ENCODE results near the gene FCGR2B. TPM values are rescaled to one million over a fixed set of nuclear protein-coding genes. Genes with fewer than 3 reads are reported as not detected.
A peak's percentile ranks its signal among the peaks of the same experiment; 100 is the strongest.
"Not testable (repeated sequence)": the region's sequence is repeated elsewhere in the genome, so short reads cannot be mapped to it uniquely, and the experiment has no call there.

The FCGR2B gene
- total RNA-seq, 1 experiment from 2014 or later = 0.15 TPM

DNA sequence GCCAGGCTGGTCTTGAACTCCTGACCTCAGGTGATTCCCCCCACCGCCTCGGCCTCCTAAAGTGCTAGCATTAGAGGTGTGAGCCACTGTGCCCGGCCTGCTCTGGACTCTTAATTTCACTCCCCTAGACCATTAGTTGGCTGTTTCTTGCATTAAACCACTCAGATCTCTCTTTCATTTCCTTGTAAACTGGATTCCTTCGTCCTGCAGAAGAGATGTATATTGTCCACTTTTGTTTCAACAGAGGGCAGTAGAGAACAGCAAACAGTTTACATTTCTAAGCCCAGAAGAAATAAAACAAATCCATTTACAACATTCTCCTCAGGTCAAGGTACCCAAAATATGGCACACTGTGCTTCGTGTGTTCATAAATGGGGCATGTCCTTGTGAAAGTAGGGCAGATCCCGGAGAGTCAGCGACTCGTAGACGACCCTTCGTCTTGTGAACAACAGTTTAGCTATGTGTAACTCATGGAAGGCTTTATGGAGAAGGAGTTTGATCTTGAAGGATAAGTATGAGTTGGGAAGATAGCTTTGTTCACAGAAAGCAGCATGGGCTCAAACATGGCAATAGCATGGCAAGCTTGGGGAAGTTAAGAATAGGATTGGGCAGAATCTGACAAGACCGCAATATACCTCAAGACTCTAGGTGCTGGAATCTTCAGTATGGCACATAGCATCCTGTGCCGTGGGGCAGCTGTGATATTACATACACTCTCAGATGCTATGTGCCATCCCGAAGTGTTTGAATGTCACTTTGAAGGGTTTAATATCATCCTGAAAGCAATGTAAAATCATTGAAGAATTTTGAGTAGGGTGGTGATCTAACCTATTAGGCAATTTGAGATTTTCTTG lies 15.2 kb upstream of the FCGR2B start:
- ATAC-seq; H3K4me1 ChIP-seq (ENCODE audit: control insufficient read depth, insufficient read depth, low read length); DNase-seq (ENCODE audit: low read depth, low spot score); POLR2A ChIA-PET; CTCF ChIA-PET; in situ Hi-C loops (cut with HindIII; ENCODE audit: low pct_unique_long_range_greater_than_20kb, low sequenced_read_pairs); H3K9me3 ChIP-seq (ENCODE audit: control insufficient read depth, insufficient read depth, low read depth, low read length); H3K4me3 ChIP-seq (ENCODE audit: low read depth in 2 of 2, low read length in 2 of 2); H3K36me3 ChIP-seq (ENCODE audit: control insufficient read depth, insufficient read depth, low read length); H3K27ac ChIP-seq (ENCODE audit: low read length); intact Hi-C loops (cut with micrococcal nuclease; ENCODE audit: unreplicated experiment); H3K27me3 ChIP-seq (ENCODE audit: control insufficient read depth, insufficient read depth, low read length); BruUV-seq (replicated peaks): not testable (repeated sequence)
- TF ChIP-seq CTCF (IDR thresholded peaks at IDR 0.05) = peak; percentile 37

GRCh38 chr1:161653541-161653940 lies 9.4 kb upstream of the FCGR2B start:
- H3K27ac ChIP-seq (ENCODE audit: low read length); intact Hi-C loops (cut with micrococcal nuclease; ENCODE audit: unreplicated experiment); ATAC-seq; CTCF ChIA-PET; H3K27me3 ChIP-seq (ENCODE audit: control insufficient read depth, insufficient read depth, low read length); BruUV-seq (replicated peaks); in situ Hi-C loops (cut with HindIII; ENCODE audit: low pct_unique_long_range_greater_than_20kb, low sequenced_read_pairs); H3K9me3 ChIP-seq (ENCODE audit: control insufficient read depth, insufficient read depth, low read depth, low read length); H3K4me3 ChIP-seq (ENCODE audit: low read depth in 2 of 2, low read length in 2 of 2); H3K4me1 ChIP-seq (ENCODE audit: control insufficient read depth, insufficient read depth, low read length); POLR2A ChIA-PET; DNase-seq (ENCODE audit: low read depth, low spot score); H3K36me3 ChIP-seq (ENCODE audit: control insufficient read depth, insufficient read depth, low read length): not testable (repeated sequence)

- BruUV-seq (replicated peaks); CTCF ChIA-PET; H3K27ac ChIP-seq (ENCODE audit: low read length); intact Hi-C loops (cut with micrococcal nuclease; ENCODE audit: unreplicated experiment); H3K9me3 ChIP-seq (ENCODE audit: control insufficient read depth, insufficient read depth, low read depth, low read length); H3K4me3 ChIP-seq (ENCODE audit: low read depth in 2 of 2, low read length in 2 of 2); POLR2A ChIA-PET; DNase-seq (ENCODE audit: low read depth, low spot score); H3K27me3 ChIP-seq (ENCODE audit: control insufficient read depth, insufficient read depth, low read length); ATAC-seq; in situ Hi-C loops (cut with HindIII; ENCODE audit: low pct_unique_long_range_greater_than_20kb, low sequenced_read_pairs); H3K4me1 ChIP-seq (ENCODE audit: control insufficient read depth, insufficient read depth, low read length); H3K36me3 ChIP-seq (ENCODE audit: control insufficient read depth, insufficient read depth, low read length): not testable (repeated sequence)
These were observed 9.0 kb upstream of the FCGR2B start for GRCh38 chr1:161653971-161654370.

DNA sequence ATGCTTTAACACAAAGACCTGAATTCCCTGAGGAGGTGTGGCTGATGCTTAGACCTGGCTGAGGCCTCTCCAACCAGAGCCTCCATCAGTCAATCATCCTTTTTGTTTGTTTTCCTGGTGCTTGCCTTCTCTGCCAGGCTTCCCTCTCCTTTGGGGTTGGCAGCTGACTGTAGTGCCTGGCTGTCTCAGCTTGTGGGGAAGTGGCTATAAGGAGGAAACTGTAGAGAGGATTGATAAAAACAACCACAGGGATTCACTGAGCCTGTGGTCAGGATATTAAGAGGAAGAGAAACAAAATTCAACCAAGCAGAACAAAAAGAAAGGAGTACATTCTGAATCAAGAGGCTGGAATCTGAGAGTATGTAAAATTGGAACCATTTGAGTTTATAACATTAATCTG lies 4.4 kb upstream of the FCGR2B start:
- H3K4me3 ChIP-seq (ENCODE audit: low read depth in 2 of 2, low read length in 2 of 2); H3K9me3 ChIP-seq (ENCODE audit: control insufficient read depth, insufficient read depth, low read depth, low read length); H3K36me3 ChIP-seq (ENCODE audit: control insufficient read depth, insufficient read depth, low read length); BruUV-seq (replicated peaks); H3K27ac ChIP-seq (ENCODE audit: low read length); ATAC-seq; DNase-seq (ENCODE audit: low read depth, low spot score); H3K27me3 ChIP-seq (ENCODE audit: control insufficient read depth, insufficient read depth, low read length); POLR2A ChIA-PET; intact Hi-C loops (cut with micrococcal nuclease; ENCODE audit: unreplicated experiment); H3K4me1 ChIP-seq (ENCODE audit: control insufficient read depth, insufficient read depth, low read length); in situ Hi-C loops (cut with HindIII; ENCODE audit: low pct_unique_long_range_greater_than_20kb, low sequenced_read_pairs); CTCF ChIA-PET: not testable (repeated sequence)

- in situ Hi-C loops (cut with HindIII; ENCODE audit: low pct_unique_long_range_greater_than_20kb, low sequenced_read_pairs); DNase-seq (ENCODE audit: low read depth, low spot score); H3K4me1 ChIP-seq (ENCODE audit: control insufficient read depth, insufficient read depth, low read length); H3K27ac ChIP-seq (ENCODE audit: low read length); POLR2A ChIA-PET; intact Hi-C loops (cut with micrococcal nuclease; ENCODE audit: unreplicated experiment); H3K4me3 ChIP-seq (ENCODE audit: low read depth in 2 of 2, low read length in 2 of 2); H3K27me3 ChIP-seq (ENCODE audit: control insufficient read depth, insufficient read depth, low read length); H3K36me3 ChIP-seq (ENCODE audit: control insufficient read depth, insufficient read depth, low read length); ATAC-seq; H3K9me3 ChIP-seq (ENCODE audit: control insufficient read depth, insufficient read depth, low read depth, low read length); CTCF ChIA-PET; BruUV-seq (replicated peaks): not testable (repeated sequence)
These were observed 1.2 kb upstream of the FCGR2B start for GRCh38 chr1:161661660-161662311.

GRCh38 chr1:161663569-161663968 lies 626 bp downstream of the FCGR2B start:
- H3K9me3 ChIP-seq (ENCODE audit: control insufficient read depth, insufficient read depth, low read depth, low read length); H3K36me3 ChIP-seq (ENCODE audit: control insufficient read depth, insufficient read depth, low read length); H3K4me3 ChIP-seq (ENCODE audit: low read depth in 2 of 2, low read length in 2 of 2); BruUV-seq (replicated peaks); in situ Hi-C loops (cut with HindIII; ENCODE audit: low pct_unique_long_range_greater_than_20kb, low sequenced_read_pairs); intact Hi-C loops (cut with micrococcal nuclease; ENCODE audit: unreplicated experiment); DNase-seq (ENCODE audit: low read depth, low spot score); ATAC-seq; CTCF ChIA-PET; H3K27ac ChIP-seq (ENCODE audit: low read length); POLR2A ChIA-PET; H3K27me3 ChIP-seq (ENCODE audit: control insufficient read depth, insufficient read depth, low read length); H3K4me1 ChIP-seq (ENCODE audit: control insufficient read depth, insufficient read depth, low read length): not testable (repeated sequence)

- in situ Hi-C loops (cut with HindIII; ENCODE audit: low pct_unique_long_range_greater_than_20kb, low sequenced_read_pairs); H3K9me3 ChIP-seq (ENCODE audit: control insufficient read depth, insufficient read depth, low read depth, low read length); BruUV-seq (replicated peaks); H3K27ac ChIP-seq (ENCODE audit: low read length); H3K36me3 ChIP-seq (ENCODE audit: control insufficient read depth, insufficient read depth, low read length); DNase-seq (ENCODE audit: low read depth, low spot score); CTCF ChIA-PET; H3K4me3 ChIP-seq (ENCODE audit: low read depth in 2 of 2, low read length in 2 of 2); H3K4me1 ChIP-seq (ENCODE audit: control insufficient read depth, insufficient read depth, low read length); H3K27me3 ChIP-seq (ENCODE audit: control insufficient read depth, insufficient read depth, low read length); intact Hi-C loops (cut with micrococcal nuclease; ENCODE audit: unreplicated experiment); ATAC-seq; POLR2A ChIA-PET: not testable (repeated sequence)
These were observed 1.7 kb downstream of the FCGR2B start for GRCh38 chr1:161664689-161665088.
